H1 (cell line): ENCODE data around the gene FIGNL2. TPM values are rescaled to one million over a fixed set of nuclear protein-coding genes. Genes with fewer than 3 reads are reported as not detected.

Experiments
- CBX8 ChIP-seq: fragments of 300-800, 300-1000 bp; sonication (generic); IDR thresholded peaks from 2 replicates; pipeline ENCODE4 v1.7.1; 2016; ENCODE audit warnings: low read depth, low read length, borderline replicate concordance
- EP300 ChIP-seq, 2 experiments: IDR thresholded peaks; 1 replicate in 1 of 2; 2 replicates in 1 of 2; pipeline ENCODE4 v1.6.1; 2011 to 2012; ENCODE audit warnings: low read depth in 2 of 2, low read length in 2 of 2, mild to moderate bottlenecking in 2 of 2, borderline replicate concordance in 1 of 2, inconsistent platforms in 1 of 2, moderate library complexity in 1 of 2
- EZH2 ChIP-seq: fragments of 200-600 bp; sonication (generic); IDR thresholded peaks from 2 replicates; pipeline ENCODE4 v1.7.1; 2012; ENCODE audit warnings: low read depth, mild to moderate bottlenecking, moderate library complexity, low read length, inconsistent platforms; ENCODE audit not compliant: severe bottlenecking
- JUN ChIP-seq: IDR thresholded peaks from 2 replicates; pipeline ENCODE4 v1.6.1; 2011; ENCODE audit warnings: low read depth, mild to moderate bottlenecking, improper control_type of control experiment, low read length
- KDM4A ChIP-seq: IDR thresholded peaks from one replicate; pipeline ENCODE4 v1.7.1; 2012; ENCODE audit warnings: low read depth, mild to moderate bottlenecking, moderate library complexity, low read length, inconsistent platforms; ENCODE audit not compliant: severe bottlenecking
- NRF1 ChIP-seq: IDR thresholded peaks from 2 replicates; pipeline ENCODE4 v1.6.1; 2011; ENCODE audit warnings: mild to moderate bottlenecking, low read depth, low read length, improper control_type of control experiment
- YY1 ChIP-seq: IDR thresholded peaks from 2 replicates; pipeline ENCODE4 v1.6.1; 2011; ENCODE audit warnings: low read depth, mild to moderate bottlenecking, low read length
- polyA plus RNA-seq, 7 experiments: library from polyadenylated mRNA; depleted of rRNA in 3 of 7; stranded (reverse) in 5 of 7; unstranded in 2 of 7; fragments of >200 nt in 5 of 7; fragments of 200-250 nt in 2 of 7; gene quantifications; 1 replicate in 5 of 7; 2 replicates in 1 of 7; 4 replicates in 1 of 7; pipeline versions ENCODE4 v1.2.1 to v1.2.3, GENCODE V29; 2011 to 2013; ENCODE audit warnings: missing spikeins in 2 of 7, mixed read lengths in 2 of 7
- total RNA-seq: library from RNA; stranded (reverse); fragmentation: NEBNext Ultra II Directional; extraction: Animal tissue kit (Norgen Biotek cat#: 25700); gene quantifications from 2 replicates; pipeline ENCODE4 v1.2.1, GENCODE V29; 2021

FIGNL2 gene
- total and polyA plus RNA-seq, 2 of the 8 experiments (the other 6 are each of a cell fraction or from before 2014, with no cell fraction given) = 6.5 to 7.1 TPM

DNA sequence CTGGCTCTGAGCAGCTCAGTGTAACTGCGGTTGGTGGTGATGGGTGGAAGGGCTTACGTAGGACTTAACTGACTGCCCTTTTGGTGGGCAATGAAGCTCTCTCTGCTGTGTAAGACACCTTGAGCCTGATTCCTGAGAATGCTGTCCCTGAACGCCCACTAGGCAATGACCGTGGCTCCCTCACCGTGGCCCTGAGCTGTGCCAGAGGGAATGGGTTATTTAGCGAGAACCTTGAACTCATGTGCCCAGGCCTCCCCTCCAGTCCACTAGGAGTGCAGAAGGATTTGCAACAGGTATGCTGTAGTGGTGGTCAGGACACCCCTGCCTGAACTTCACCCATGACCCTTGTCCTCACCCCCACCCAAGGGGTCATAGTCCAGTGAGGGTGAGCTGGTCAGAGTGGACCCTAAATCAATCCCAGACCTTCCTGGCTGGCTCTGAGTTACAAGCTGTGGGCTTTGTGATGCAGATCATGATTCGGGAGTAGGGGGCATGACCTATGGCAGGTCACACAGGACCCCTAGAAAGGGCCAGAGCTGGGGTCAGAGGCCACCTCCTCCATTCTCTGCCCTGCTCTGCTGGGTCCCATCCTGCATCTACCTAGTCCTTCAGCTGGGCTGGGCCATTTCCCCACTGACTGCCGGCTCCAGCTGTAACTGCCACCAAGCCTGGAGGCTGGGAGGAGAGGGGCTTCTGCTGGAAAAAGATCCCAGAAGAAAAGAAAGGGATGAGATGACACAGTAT lies 24.9 kb upstream of the FIGNL2 start (continued):
- TF ChIP-seq YY1 (no peak), EP300 (IDR thresholded peaks at IDR 0.05; ENCODE audit: borderline replicate concordance in 1 of 2, low read depth in 2 of 2, low read length in 2 of 2) (no peak), JUN (no peak), CBX8 (no peak), KDM4A (no peak), EZH2 (no peak), NRF1 (no peak)
- TF ChIP-seq, all 59 proteins: peak for 0
